Prostate gland (tissue), 2 donors: Measurements from ENCODE around the gene SLC3A2.
A peak's percentile ranks its signal among the peaks of the same experiment; 100 is the strongest.

ENCODE experiments used
- POLR2A ChIP-seq: fragments of 450-650 bp; IDR thresholded peaks from one replicate; pipeline ENCODE4 v1.6.1; 2016; ENCODE audit warnings: antibody characterized with exemption, mild to moderate bottlenecking
- POLR2AphosphoS5 ChIP-seq: sonication (generic); formaldehyde crosslinking; IDR thresholded peaks from one replicate; pipeline ENCODE4 v1.6.1; 2017; ENCODE audit warnings: antibody characterized with exemption
- TF ChIP-seq, protein P1 (sequence below), 4 experiments: fragments of 200-600 bp in 2 of 4; fragments of 450-650 bp in 2 of 4; sonication (generic) in 2 of 4; IDR thresholded peaks; 1 replicate in 3 of 4; 2 replicates in 1 of 4; pipeline ENCODE4 v1.5.1; 2016 to 2019; ENCODE audit warnings: antibody characterized with exemption in 4 of 4, mild to moderate bottlenecking in 2 of 4, moderate library complexity in 2 of 4

- TF ChIP-seq, protein P1, sequence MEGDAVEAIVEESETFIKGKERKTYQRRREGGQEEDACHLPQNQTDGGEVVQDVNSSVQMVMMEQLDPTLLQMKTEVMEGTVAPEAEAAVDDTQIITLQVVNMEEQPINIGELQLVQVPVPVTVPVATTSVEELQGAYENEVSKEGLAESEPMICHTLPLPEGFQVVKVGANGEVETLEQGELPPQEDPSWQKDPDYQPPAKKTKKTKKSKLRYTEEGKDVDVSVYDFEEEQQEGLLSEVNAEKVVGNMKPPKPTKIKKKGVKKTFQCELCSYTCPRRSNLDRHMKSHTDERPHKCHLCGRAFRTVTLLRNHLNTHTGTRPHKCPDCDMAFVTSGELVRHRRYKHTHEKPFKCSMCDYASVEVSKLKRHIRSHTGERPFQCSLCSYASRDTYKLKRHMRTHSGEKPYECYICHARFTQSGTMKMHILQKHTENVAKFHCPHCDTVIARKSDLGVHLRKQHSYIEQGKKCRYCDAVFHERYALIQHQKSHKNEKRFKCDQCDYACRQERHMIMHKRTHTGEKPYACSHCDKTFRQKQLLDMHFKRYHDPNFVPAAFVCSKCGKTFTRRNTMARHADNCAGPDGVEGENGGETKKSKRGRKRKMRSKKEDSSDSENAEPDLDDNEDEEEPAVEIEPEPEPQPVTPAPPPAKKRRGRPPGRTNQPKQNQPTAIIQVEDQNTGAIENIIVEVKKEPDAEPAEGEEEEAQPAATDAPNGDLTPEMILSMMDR (IDR thresholded peaks at IDR 0.05) = no peak
- peak; percentile 23 for TF ChIP-seq POLR2A
- no peak for TF ChIP-seq POLR2AphosphoS5
Measured at GRCh38 chr11:62842171-62842741, 38.4 kb upstream of the SLC3A2 start.
